Activated CD8-positive, alpha-beta memory T cell treated with anti-CD3 and anti-CD28 coated beads, Interleukin-2, amount 50 U/mL, for 1 hour (primary cell): ENCODE data around the gene SH2B2.
A peak's percentile ranks its signal among the peaks of the same experiment; 100 is the strongest.

Source experiments
- DNase-seq: peaks from one replicate; pipeline ENCODE4 v3.0.0-alpha.2; 2020; ENCODE audit errors: extremely low read depth

SH2B2 gene

GRCh38 chr7:102266541-102266940, 20.1 kb upstream of the SH2B2 start:
- DNase-seq = no peak

DNA sequence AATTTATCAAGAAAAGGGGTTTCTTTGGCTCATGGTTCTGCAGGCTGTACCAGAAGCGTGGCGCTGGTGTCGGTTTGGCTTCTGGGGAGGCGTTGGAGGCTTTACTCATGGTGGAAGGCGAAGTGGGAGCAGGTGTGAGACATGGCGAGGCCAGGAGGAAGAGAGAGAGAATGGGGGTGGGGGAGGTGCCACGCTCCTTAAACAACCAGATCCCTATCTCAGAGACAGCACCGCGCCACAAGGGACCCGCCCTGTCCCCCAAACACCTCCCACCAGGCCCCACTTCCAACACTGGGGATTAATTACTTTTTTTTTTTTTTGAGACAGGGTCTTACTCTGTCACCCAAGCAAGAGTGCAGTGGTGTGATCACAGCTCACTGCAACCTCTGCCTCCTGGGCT, 18.0 kb upstream of the SH2B2 start:
- no peak for DNase-seq

- DNase-seq = no peak
Observed at GRCh38 chr7:102270178-102270887, 16.3 kb upstream of the SH2B2 start.

DNA sequence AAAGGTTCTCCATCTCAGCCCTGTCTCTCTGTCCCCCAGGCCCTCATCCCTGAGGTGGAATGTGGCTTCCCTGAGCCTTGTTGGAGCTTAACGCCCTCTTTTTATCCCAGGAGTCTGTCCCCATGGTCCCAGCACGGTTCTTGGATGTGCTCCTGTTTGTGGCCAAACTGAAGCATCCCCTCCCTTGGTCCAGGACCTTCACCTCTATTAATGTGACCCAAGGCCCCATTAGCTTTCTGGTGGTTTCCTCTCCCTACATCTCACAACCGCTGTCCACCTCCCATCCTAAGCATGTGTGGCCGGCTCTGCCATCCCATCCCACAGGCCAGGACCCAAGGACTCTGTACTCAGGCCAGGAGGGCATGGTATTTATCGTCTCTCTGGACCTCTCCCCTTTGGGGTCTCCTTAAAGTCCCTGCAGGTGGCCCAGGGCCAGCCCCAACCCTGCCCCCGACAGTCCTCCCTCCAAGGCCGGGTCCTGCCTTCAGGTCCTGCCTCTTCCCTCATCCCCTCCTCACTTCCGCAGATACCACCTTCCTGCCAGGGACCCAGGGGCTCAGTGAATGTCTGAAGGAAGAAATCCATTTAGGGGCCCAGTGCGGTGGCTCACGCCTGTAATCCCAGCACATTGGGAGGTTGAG, 15.4 kb upstream of the SH2B2 start:
- DNase-seq = no peak

DNA sequence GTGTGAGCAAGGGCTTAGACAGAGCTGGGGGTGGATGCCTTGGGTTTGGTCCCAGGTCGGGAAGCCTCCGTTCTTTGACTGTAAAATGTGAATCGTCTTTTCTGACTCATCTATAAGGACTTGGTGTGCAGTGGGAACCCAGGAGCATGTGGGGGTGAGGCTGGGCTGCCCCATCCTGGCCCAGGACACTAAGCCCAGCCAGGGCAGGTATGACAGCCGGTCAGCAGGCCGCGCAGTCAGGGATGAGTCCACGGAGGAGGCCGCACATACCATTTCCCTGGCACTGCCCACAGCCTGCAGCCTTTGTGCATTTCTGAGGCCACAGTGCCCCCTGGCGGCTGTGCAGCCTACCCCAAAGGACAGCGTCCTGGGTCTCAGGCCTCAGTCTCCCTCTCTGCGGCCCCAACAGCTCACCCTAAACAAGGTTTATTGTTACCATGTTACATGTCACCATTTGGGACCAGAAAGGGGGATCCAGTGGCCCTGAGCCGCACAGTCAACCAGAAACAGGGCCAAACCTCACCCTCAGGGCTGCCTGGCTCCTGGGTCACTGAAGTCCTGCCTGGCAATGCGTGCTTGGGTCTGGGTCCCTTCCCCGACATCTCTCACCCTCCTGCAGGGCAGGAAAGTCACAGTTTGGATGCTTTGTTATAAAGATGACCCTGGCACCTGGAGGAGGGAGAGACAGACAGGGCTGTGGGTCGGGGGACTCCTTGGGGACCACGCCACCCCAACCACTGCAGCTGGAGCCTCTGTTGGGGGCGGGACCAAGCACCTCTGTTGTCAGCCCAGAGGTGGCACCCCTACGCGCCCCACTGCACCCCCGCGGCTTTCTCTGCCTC, 14.4 kb upstream of the SH2B2 start:
- peak; percentile 34 for DNase-seq

DNA sequence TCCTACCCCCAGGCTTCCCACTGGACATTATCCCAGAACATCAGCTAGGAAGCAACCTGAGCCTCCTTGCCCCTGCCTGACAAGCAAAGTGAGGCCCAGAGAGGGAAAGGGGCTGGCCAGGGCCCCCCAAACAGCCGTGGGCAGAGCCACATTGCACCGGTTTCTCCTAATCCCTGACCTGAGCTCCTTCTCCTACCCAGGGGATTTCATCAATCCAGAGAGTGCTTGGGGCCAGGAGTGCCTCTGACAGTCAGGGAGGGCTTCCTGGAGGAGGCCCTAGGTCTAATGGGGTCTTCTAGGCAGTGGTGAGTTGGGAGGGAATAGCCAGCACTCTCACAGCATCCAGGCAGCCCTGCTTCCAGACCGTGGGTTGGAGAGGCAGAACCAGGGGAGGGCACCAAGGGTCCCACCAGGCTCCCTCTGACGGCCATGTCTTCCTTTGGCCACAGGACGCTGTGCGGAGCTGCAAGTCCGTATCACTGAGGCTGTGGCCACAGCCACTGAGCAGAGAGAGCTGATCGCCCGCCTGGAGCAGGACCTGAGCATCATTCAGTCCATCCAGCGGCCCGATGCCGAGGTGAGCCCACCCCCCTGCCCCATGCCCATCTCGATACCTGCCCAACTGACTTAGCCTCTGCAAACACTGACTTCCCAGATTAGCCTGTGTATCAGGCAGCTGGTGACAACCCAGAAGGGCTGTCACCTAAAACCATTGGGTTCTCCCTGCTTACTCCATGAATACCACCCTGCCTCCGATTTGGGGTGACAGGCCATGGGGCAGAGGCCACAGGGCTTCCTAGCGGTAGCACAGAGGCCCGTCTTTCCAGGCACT, 13.5 kb upstream of the SH2B2 start:
- no peak for DNase-seq

GRCh38 chr7:102273749-102274712, 12.6 kb upstream of the SH2B2 start:
- no peak for DNase-seq

- no peak for DNase-seq
Observed at GRCh38 chr7:102275123-102275703, 11.5 kb upstream of the SH2B2 start.

- DNase-seq = no peak
Observed at GRCh38 chr7:102277901-102278300, 8.8 kb upstream of the SH2B2 start.

DNA sequence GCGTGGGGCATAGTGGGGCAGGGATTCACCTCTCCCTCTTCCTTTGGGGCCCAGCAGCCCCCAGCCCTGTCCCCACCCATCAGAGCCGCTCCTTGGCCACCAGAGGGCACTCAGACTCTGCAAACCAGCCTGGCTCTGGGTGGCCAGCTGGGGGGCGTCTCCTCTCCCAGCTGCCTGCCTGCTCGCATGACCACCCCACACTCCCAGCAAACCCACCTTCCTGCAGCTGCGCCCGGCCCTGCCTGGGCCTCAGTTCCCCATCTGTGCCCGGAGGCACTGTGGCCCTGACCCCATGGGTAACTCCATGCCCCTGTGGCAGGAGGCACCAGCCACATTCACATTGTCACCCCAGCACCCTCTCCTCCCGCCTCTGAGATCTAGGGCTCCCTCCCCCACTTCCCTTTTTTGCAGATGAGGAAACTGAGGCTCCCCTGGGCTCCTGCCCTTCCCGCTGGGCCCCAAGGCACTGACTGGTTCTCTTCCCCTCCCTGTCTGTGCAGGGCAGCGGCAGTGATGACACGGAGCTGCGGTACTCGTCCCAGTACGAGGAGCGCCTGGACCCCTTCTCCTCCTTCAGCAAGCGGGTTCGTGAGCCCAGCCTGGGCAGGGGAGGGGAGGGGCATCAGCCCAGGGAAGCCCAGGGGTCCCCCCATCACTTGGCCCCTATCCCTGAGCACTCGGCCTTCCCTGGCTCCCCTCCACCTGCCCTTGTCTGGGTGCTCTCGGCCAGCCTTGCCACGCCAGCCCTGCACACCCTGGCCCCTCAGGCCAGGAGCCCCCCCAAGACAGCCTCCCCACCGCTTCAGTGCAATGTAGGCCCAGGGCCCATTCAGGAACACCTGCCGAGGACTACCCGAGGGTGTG, 6.9 kb upstream of the SH2B2 start:
- DNase-seq = peak; percentile 16

- DNase-seq = no peak
Observed at GRCh38 chr7:102280521-102280920, 6.1 kb upstream of the SH2B2 start.

DNA sequence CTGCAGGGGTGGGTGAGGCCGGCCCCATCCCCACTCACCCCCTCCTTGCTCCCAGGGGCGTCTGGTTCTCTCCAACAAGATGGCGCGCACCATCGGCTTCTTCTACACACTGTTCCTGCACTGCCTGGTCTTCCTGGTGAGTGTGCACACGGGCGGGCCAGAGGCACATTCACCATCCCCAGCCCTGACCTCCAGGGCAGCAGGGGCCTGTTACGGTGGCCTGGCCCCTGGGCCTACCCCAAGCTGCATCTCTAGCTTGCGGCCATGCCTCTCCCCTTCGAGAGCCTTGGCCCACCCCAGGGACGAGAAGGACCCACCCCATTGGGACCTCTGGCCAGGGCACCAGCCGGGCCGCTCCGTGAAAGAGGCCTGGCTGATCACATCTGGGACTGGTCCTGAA, 4.9 kb upstream of the SH2B2 start:
- no peak for DNase-seq

DNA sequence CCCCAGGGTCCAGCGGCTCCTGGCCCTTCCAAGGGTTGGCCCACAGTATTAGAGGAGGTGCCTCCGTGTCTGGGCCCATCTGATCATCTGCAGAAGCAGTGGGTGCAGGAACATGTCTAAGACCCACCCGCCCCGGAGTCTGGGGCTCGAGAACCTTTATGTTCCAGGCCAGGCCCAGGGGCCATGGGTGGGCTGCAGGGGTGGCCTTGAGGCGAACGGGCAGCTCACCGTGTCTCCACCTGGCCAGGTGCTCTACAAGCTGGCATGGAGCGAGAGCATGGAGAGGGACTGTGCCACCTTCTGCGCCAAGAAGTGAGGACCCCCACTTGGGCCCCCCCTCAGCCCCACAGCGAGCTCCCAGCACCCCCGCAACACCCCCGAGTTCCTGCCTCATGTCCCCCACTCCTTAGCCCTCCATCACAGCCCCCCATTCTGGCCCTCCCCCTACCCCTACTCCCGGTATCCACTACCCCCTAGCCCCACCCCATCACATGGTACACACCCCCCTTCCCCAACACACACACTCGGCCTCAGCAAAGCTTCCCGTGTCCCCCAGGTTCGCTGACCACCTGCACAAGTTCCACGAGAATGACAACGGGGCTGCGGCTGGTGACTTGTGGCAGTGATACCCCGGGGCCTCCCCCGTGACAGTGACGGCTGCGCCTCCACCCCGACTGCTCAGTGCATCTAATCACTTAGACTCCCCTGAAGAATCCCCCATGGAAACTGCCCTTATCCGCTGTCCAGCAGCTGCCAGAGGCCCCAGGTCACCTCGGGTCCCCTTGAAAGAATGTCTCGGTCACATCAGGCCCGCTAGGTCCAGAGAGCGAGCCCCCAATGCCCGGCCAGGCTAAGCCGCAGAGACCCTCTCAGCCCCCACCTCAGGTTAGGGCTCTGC, 4.0 kb upstream of the SH2B2 start:
- DNase-seq = no peak

GRCh38 chr7:102283477-102284189, 3.0 kb upstream of the SH2B2 start:
- no peak for DNase-seq

GRCh38 chr7:102284399-102284798, 2.3 kb upstream of the SH2B2 start:
- DNase-seq = peak; percentile 11

GRCh38 chr7:102284891-102285539, 1.7 kb upstream of the SH2B2 start:
- DNase-seq = no peak
